H9 (cell line): ENCODE measurements around the gene WDR89. TPM values are rescaled to one million over a fixed set of nuclear protein-coding genes. Genes with fewer than 3 reads are reported as not detected.

Source experiments
- DNase-seq: peaks from one replicate; pipeline ENCODE4 v3.0.0-alpha.2; 2017
- H2AFZ ChIP-seq: one replicate; pipeline ENCODE4 v1.6.1; 2013; ENCODE audit warnings: mild to moderate bottlenecking, low read length, control low read depth, moderate library complexity
- H2AK5ac ChIP-seq: 2 replicates; pipeline ENCODE4 v1.6.1; 2013; ENCODE audit warnings: low read length, control low read depth, mixed read lengths; ENCODE audit not compliant: insufficient read length
- H2BK120ac ChIP-seq: one replicate; pipeline ENCODE4 v1.6.1; 2013; ENCODE audit warnings: low read depth, mild to moderate bottlenecking, low read length, control low read depth, inconsistent platforms; ENCODE audit not compliant: poor library complexity, severe bottlenecking
- H2BK12ac ChIP-seq: 2 replicates; pipeline ENCODE4 v1.6.1; 2013; ENCODE audit warnings: low read length, control low read depth, mixed read lengths, low read depth; ENCODE audit not compliant: insufficient read length
- H2BK15ac ChIP-seq: 2 replicates; pipeline ENCODE4 v1.6.1; 2013; ENCODE audit warnings: low read depth, low read length, control low read depth
- H2BK20ac ChIP-seq: one replicate; pipeline ENCODE4 v1.6.1; 2013; ENCODE audit warnings: low read depth, mild to moderate bottlenecking, low read length, control low read depth, inconsistent platforms; ENCODE audit not compliant: poor library complexity, severe bottlenecking
- H2BK5ac ChIP-seq: 2 replicates; pipeline ENCODE4 v1.6.1; 2013; ENCODE audit warnings: low read length, control low read depth, mixed read lengths; ENCODE audit not compliant: insufficient read length
- H3K14ac ChIP-seq: 2 replicates; pipeline ENCODE4 v1.6.1; 2013; ENCODE audit warnings: low read length, control low read depth; ENCODE audit not compliant: insufficient read depth
- H3K18ac ChIP-seq: 2 replicates; pipeline ENCODE4 v1.6.1; 2013; ENCODE audit warnings: low read depth, mild to moderate bottlenecking, mixed read lengths, low read length, control low read depth; ENCODE audit not compliant: insufficient read length
- H3K23ac ChIP-seq: 2 replicates; pipeline ENCODE4 v1.6.1; 2013; ENCODE audit warnings: low read length, control low read depth, mixed read lengths, low read depth; ENCODE audit not compliant: insufficient read length
- H3K23me2 ChIP-seq: 2 replicates; pipeline ENCODE4 v1.6.1; 2013; ENCODE audit warnings: low read depth, mild to moderate bottlenecking, mixed read lengths, low read length, control low read depth; ENCODE audit not compliant: insufficient read length, poor library complexity, severe bottlenecking
- H3K27ac ChIP-seq: 2 replicates; pipeline ENCODE4 v1.5.1; 2013; ENCODE audit warnings: low read length, control low read depth, mixed read lengths, low read depth; ENCODE audit not compliant: insufficient read length
- H3K27me3 ChIP-seq: 2 replicates; pipeline ENCODE4 v1.6.1; 2013; ENCODE audit warnings: low read length, control low read depth, inconsistent platforms; ENCODE audit not compliant: insufficient read depth
- H3K4ac ChIP-seq: 2 replicates; pipeline ENCODE4 v1.6.1; 2013; ENCODE audit warnings: low read depth, mild to moderate bottlenecking, control low read depth, inconsistent platforms, low read length, moderate library complexity
- H3K4me1 ChIP-seq: 2 replicates; pipeline ENCODE4 v1.6.1; 2013; ENCODE audit warnings: low read length, control low read depth, inconsistent platforms; ENCODE audit not compliant: insufficient read depth
- H3K4me2 ChIP-seq: 2 replicates; pipeline ENCODE4 v1.6.1; 2013; ENCODE audit warnings: low read length, control low read depth, mixed read lengths; ENCODE audit not compliant: insufficient read length, insufficient read depth
- H3K56ac ChIP-seq: 2 replicates; pipeline ENCODE4 v1.6.1; 2013; ENCODE audit warnings: low read depth, mild to moderate bottlenecking, mixed read lengths, low read length, control low read depth; ENCODE audit not compliant: insufficient read length
- H3K79me1 ChIP-seq: 2 replicates; pipeline ENCODE4 v1.6.1; 2013; ENCODE audit warnings: low read depth, mild to moderate bottlenecking, moderate library complexity, low read length, control low read depth, inconsistent platforms; ENCODE audit not compliant: insufficient read depth, poor library complexity, severe bottlenecking
- H3K79me2 ChIP-seq: 2 replicates; pipeline ENCODE4 v1.6.1; 2013; ENCODE audit warnings: low read length, control low read depth, inconsistent platforms; ENCODE audit not compliant: insufficient read depth
- H3K9ac ChIP-seq: 2 replicates; pipeline ENCODE4 v1.6.1; 2013; ENCODE audit warnings: low read length, control low read depth, mixed read lengths; ENCODE audit not compliant: insufficient read length; ENCODE audit errors: extremely low read depth
- H3K9me3 ChIP-seq: one replicate; pipeline ENCODE4 v1.6.1; 2013; ENCODE audit warnings: low read depth, low read length, inconsistent platforms; ENCODE audit not compliant: control insufficient read depth
- H3T11ph ChIP-seq: one replicate; pipeline ENCODE4 v1.6.1; 2013; ENCODE audit warnings: mild to moderate bottlenecking, low read length, control low read depth, inconsistent platforms
- H4K20me1 ChIP-seq: one replicate; pipeline ENCODE4 v1.6.1; 2013; ENCODE audit not compliant: control insufficient read depth, insufficient read length, insufficient read depth
- H4K5ac ChIP-seq: 2 replicates; pipeline ENCODE4 v1.6.1; 2013; ENCODE audit warnings: low read depth, mild to moderate bottlenecking, mixed read lengths, low read length, control low read depth; ENCODE audit not compliant: insufficient read length
- H4K8ac ChIP-seq: replicated peaks from 2 replicates; pipeline ENCODE4 v1.6.1; 2013; ENCODE audit warnings: low read length, control low read depth, mixed read lengths, low read depth; ENCODE audit not compliant: insufficient read length
- H4K91ac ChIP-seq: 2 replicates; pipeline ENCODE4 v1.6.1; 2013; ENCODE audit warnings: low read depth, mild to moderate bottlenecking, moderate library complexity, mixed read lengths, low read length, control low read depth; ENCODE audit not compliant: insufficient read length
- H3K27ac Mint-ChIP-seq, 3 experiments: 2 replicates in 2 of 3; 3 replicates in 1 of 3; pipeline ENCODE4 v1.8.0; 2020 to 2021; ENCODE audit warnings: mixed read lengths in 3 of 3, mild to moderate bottlenecking in 1 of 3, moderate library complexity in 1 of 3
- H3K27me3 Mint-ChIP-seq: 2 replicates; pipeline ENCODE4 v1.8.0; 2021; ENCODE audit warnings: low read depth, mild to moderate bottlenecking, moderate library complexity, mixed read lengths
- H3K36me3 Mint-ChIP-seq, 3 experiments: 2 replicates in 2 of 3; 3 replicates in 1 of 3; pipeline ENCODE4 v1.8.0; 2020 to 2021; ENCODE audit warnings: low read depth in 3 of 3, mixed read lengths in 3 of 3; ENCODE audit not compliant: insufficient read depth in 1 of 3
- H3K4me1 Mint-ChIP-seq, 2 experiments: 2 replicates each; pipeline ENCODE4 v1.8.0; 2020; ENCODE audit warnings: mixed read lengths in 2 of 2
- H3K4me3 Mint-ChIP-seq, 2 experiments: 2 replicates in 1 of 2; 3 replicates in 1 of 2; pipeline ENCODE4 v1.8.0; 2020 to 2021; ENCODE audit warnings: mild to moderate bottlenecking in 2 of 2, mixed read lengths in 2 of 2, moderate library complexity in 1 of 2
- H3K9me3 Mint-ChIP-seq, 2 experiments: 2 replicates in 1 of 2; 3 replicates in 1 of 2; pipeline ENCODE4 v1.8.0; 2020; ENCODE audit warnings: mild to moderate bottlenecking in 2 of 2, mixed read lengths in 2 of 2, moderate library complexity in 1 of 2
- WGBS: extraction: QIAGEN DNeasy Blood & Tissue Kit; methylation state at CpG from one replicate; pipeline ENCODE4 v1.1.7; 2013; ENCODE audit warnings: missing lambda C conversion rate, low lambda C conversion rate, mixed read lengths; ENCODE audit not compliant: insufficient read length; ENCODE audit errors: extremely low coverage; 5-methylcytosine and 5-hydroxymethylcytosine counted together
- total RNA-seq: library from RNA; stranded (reverse); gene quantifications from 2 replicates; pipeline ENCODE4 v1.2.1, GENCODE V29; 2021
- TF ChIP-seq, protein P1 (sequence below): fragments of 200-600 bp; sonication (generic); conservative IDR thresholded peaks from 3 replicates; pipeline ENCODE4 v1.8.0; 2021; ENCODE audit warnings: antibody characterized with exemption, mild to moderate bottlenecking

Gene WDR89
- total RNA-seq, 1 experiment from 2014 or later = 24.0 TPM

- Histone ChIP-seq H3K27me3 (no peaks in the 10 kb centered on the region), H3K79me1 (no peaks in the 10 kb centered on the region), H2AK5ac (no peak overlapping the region), H3K18ac (no peak overlapping the region), H3K4me1 (no peaks in the 10 kb centered on the region), H3K9me3 (no peaks in the 10 kb centered on the region), H4K20me1 (no peaks in the 10 kb centered on the region), H3K27ac (no peak overlapping the region), H4K8ac (no peak overlapping the region), H3K79me2 (no peaks in the 10 kb centered on the region), H2BK15ac (no peak overlapping the region), H2BK120ac (no peak overlapping the region), H3K14ac (no peak overlapping the region), H3K56ac (no peak overlapping the region), H3K23me2 (no peaks in the 10 kb centered on the region), H2AFZ (no peak overlapping the region), H2BK5ac (no peak overlapping the region), H2BK20ac (no peak overlapping the region), H3K9ac (no peak overlapping the region), H2BK12ac (no peak overlapping the region), H4K91ac (no peak overlapping the region), H4K5ac (no peak overlapping the region), H3T11ph (no peak overlapping the region), H3K4ac (no peak overlapping the region), H3K4me2 (no peak overlapping the region), H3K23ac (no peak overlapping the region)
- no peaks in the 10 kb centered on the region for H3K36me3 Mint-ChIP-seq
- DNase-seq = no peak
- peaks cover 2% of the 10 kb centered on the region; the same call in 1 of the 2 replicates for H3K27me3 Mint-ChIP-seq
- no peak overlapping the region for H3K4me3 Mint-ChIP-seq
- no peaks in the 10 kb centered on the region for H3K9me3 Mint-ChIP-seq
- H3K4me1 Mint-ChIP-seq = peaks cover 0 to 6% of the 10 kb centered on the region in 2 experiments; a peak in 1 of 4 replicates
- TF ChIP-seq, protein P1, sequence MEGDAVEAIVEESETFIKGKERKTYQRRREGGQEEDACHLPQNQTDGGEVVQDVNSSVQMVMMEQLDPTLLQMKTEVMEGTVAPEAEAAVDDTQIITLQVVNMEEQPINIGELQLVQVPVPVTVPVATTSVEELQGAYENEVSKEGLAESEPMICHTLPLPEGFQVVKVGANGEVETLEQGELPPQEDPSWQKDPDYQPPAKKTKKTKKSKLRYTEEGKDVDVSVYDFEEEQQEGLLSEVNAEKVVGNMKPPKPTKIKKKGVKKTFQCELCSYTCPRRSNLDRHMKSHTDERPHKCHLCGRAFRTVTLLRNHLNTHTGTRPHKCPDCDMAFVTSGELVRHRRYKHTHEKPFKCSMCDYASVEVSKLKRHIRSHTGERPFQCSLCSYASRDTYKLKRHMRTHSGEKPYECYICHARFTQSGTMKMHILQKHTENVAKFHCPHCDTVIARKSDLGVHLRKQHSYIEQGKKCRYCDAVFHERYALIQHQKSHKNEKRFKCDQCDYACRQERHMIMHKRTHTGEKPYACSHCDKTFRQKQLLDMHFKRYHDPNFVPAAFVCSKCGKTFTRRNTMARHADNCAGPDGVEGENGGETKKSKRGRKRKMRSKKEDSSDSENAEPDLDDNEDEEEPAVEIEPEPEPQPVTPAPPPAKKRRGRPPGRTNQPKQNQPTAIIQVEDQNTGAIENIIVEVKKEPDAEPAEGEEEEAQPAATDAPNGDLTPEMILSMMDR = no peak
- no CpG with 5 or more reads among the region's 4 CpGs for WGBS
- H3K27ac Mint-ChIP-seq = no peak overlapping the region
Observed at GRCh38 chr14:63581491-63581890, 60.2 kb downstream of the WDR89 start.
